Psoas muscle (tissue), 8 donors: Measurements from ENCODE around the gene ZNF440. TPM values are rescaled to one million over a fixed set of nuclear protein-coding genes. Genes with fewer than 3 reads are reported as not detected.
A peak's percentile ranks its signal among the peaks of the same experiment; 100 is the strongest.
"Not testable (repeated sequence)": the region's sequence is repeated elsewhere in the genome, so short reads cannot be mapped to it uniquely, and the experiment has no call there.

ENCODE experiments used
- ATAC-seq, 4 donors: fragments of 200-7000 bp; cut with Tn5 transposase; one replicate each; pipeline ENCODE4 v1.9.1; 2020; ENCODE audit warnings: moderate library complexity in 3 of 4, mild to moderate bottlenecking in 2 of 4
- DNase-seq, 2 donors: peaks; one replicate each; pipeline ENCODE4 v3.0.0-alpha.2; 2020
- H3K27ac ChIP-seq: fragments of 200-600 bp; one replicate; pipeline ENCODE4 v1.8.0; 2022
- H3K27me3 ChIP-seq, 3 donors: fragments of 200-600 bp in 1 of 3; one replicate each; pipeline versions ENCODE4 v1.6.1 to v1.8.0; 2013 to 2022; ENCODE audit warnings: low read length in 2 of 3, mild to moderate bottlenecking in 2 of 3, moderate library complexity in 1 of 3; ENCODE audit not compliant: insufficient read depth in 3 of 3
- H3K36me3 ChIP-seq, 2 donors: fragments of 200-600 bp in 1 of 2; one replicate each; pipeline versions ENCODE4 v1.6.1 to v1.8.0; 2013 to 2022; ENCODE audit warnings: low read depth in 1 of 2, mild to moderate bottlenecking in 1 of 2, moderate library complexity in 1 of 2; ENCODE audit not compliant: insufficient read depth in 1 of 2
- H3K4me1 ChIP-seq: fragments of 200-600 bp; one replicate; pipeline ENCODE4 v1.8.0; 2022
- H3K4me3 ChIP-seq: fragments of 200-600 bp; one replicate; pipeline ENCODE4 v1.8.0; 2022; ENCODE audit warnings: mild to moderate bottlenecking
- H3K9me3 ChIP-seq: fragments of 200-600 bp; one replicate; pipeline ENCODE4 v1.8.0; 2022
- WGBS, 3 donors: extraction: QIAGEN DNeasy Blood & Tissue Kit; methylation state at CpG; one replicate each; pipeline versions ENCODE4 v1.1.6 to v1.1.7; 2013; 5-methylcytosine and 5-hydroxymethylcytosine counted together
- intact Hi-C, 2 donors: fragments of 100-400 bp; cut with DNase I; formaldehyde crosslinking; loops; one replicate each; pipeline versions ENCODE4 v1.11.0 to v1.14.2; 2022
- polyA plus RNA-seq, 3 donors: library from polyadenylated mRNA; stranded (reverse); fragments of 200-250 nt; gene quantifications; one replicate each; pipeline ENCODE4 v1.2.3, GENCODE V29; 2013
- total RNA-seq, 4 donors: library from RNA; stranded (reverse); fragmentation: NEBNext Ultra II Directional in 2 of 4; extraction: Animal tissue kit (Norgen Biotek cat#: 25700) in 2 of 4; gene quantifications; one replicate each; pipeline versions ENCODE4 v1.2.1 to v1.2.4, GENCODE V29; 2021 to 2023
- TF ChIP-seq, protein P1 (sequence below): fragments of 200-600 bp; IDR thresholded peaks from one replicate; pipeline ENCODE4 v1.8.0; 2022; ENCODE audit warnings: antibody characterized with exemption
- donor health status: healthy with polysubstance abuse.
- donor health status: DM: no; HTN: no; CAD: no; lungs with moderate emphysema.
- donor health status: Bipolar disorder and iron deficiency.
- donor health status: healthy.
- donor health status: DM: yes; HTN: yes; CAD: no.
- donor health status: DM: no; HTN: no; CAD: no.
- donor health status: DM: no; HTN: no; CAD: no.
- donor health status: DM: yes; HTN: yes; CAD: no.

The ZNF440 gene
- total and polyA plus RNA-seq, 7 donors, result 1.1 to 5.0 (median 3.5) TPM

DNA sequence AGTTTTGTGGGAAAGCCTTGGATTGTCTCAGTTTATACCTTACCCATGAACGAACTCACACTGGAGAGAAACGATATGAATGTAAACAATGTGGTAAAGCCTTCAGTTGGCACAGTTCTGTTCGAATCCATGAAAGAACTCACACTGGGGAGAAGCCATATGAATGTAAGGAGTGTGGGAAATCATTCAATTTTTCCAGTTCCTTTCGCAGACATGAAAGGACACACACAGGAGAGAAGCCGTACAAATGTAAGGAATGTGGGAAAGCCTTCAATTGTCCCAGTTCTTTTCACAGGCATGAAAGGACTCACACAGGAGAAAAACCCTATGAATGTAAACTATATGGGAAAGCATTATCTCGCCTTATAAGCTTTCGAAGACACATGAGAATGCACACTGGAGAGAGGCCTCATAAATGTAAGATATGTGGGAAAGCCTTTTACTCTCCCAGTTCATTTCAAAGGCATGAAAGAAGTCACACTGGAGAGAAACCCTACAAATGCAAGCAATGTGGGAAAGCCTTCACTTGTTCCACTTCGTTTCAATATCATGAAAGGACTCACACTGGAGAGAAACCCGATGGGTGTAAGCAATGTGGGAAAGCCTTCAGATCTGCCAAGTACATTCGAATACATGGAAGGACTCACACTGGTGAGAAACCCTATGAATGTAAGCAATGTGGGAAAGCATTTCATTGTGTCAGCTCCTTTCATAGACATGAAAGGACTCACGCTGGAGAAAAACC, 7.5 kb upstream of the ZNF440 start:
- no peaks in the 10 kb centered on the region for H3K4me1 ChIP-seq
- WGBS, 3 donors, result 92 to 96% (median 94%) methylated on average over 11 of the region's 11 CpGs
- H3K4me3 ChIP-seq, result no peak overlapping the region
- DNase-seq (no peak), ATAC-seq (no peak)
- intact Hi-C loops, result no loop called here
- TF ChIP-seq, protein P1, sequence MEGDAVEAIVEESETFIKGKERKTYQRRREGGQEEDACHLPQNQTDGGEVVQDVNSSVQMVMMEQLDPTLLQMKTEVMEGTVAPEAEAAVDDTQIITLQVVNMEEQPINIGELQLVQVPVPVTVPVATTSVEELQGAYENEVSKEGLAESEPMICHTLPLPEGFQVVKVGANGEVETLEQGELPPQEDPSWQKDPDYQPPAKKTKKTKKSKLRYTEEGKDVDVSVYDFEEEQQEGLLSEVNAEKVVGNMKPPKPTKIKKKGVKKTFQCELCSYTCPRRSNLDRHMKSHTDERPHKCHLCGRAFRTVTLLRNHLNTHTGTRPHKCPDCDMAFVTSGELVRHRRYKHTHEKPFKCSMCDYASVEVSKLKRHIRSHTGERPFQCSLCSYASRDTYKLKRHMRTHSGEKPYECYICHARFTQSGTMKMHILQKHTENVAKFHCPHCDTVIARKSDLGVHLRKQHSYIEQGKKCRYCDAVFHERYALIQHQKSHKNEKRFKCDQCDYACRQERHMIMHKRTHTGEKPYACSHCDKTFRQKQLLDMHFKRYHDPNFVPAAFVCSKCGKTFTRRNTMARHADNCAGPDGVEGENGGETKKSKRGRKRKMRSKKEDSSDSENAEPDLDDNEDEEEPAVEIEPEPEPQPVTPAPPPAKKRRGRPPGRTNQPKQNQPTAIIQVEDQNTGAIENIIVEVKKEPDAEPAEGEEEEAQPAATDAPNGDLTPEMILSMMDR, result no peak
- H3K9me3 ChIP-seq, result peaks cover 47% of the 10 kb centered on the region
- no peaks in the 10 kb centered on the region for H3K27me3 ChIP-seq
- H3K27ac ChIP-seq, result no peak overlapping the region
- H3K36me3 ChIP-seq, result peaks cover 6 to 32% of the 10 kb centered on the region in 2 donors

DNA sequence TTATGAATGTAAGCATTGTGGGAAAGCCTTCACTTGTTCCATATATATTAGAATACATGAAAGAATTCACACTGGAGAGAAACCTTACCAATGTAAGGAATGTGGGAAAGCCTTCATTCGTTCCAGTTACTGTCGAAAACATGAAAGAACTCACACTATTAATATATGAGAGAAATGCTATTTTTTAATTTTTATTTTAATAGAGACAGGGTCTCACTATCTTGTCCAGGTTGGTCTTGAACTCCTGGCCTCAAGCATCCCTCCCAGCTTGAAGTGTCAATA, 7.0 kb upstream of the ZNF440 start:
- H3K27ac ChIP-seq, result no peak overlapping the region
- peaks cover 6 to 32% of the 10 kb centered on the region in 2 donors for H3K36me3 ChIP-seq
- TF ChIP-seq, protein P1, result no peak
- no peaks in the 10 kb centered on the region for H3K4me1 ChIP-seq
- H3K27me3 ChIP-seq, result no peaks in the 10 kb centered on the region
- DNase-seq (no peak), ATAC-seq (no peak)
- intact Hi-C loops, result no loop called here
- 88 to 98% (median 96%) methylated on average over 2 of the region's 2 CpGs for WGBS, 3 donors
- peaks cover 47% of the 10 kb centered on the region for H3K9me3 ChIP-seq
- no peak overlapping the region for H3K4me3 ChIP-seq

DNA sequence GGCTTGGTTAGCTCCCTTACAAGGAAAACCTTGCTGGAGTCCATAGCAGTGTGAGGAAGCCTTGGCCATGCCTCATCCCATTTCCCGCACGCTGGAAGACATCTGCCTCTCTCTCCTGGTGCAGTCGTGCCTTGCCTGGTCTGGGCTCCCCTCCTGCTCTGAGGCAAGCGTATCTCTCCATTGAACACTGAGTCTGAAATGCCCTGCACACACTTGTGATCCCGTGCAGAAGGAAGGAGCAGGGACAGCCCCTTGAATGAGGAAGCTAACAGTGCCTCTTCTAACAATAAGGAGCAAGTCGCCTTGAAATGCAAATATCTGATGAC, 407 bp upstream of the ZNF440 start:
- ATAC-seq (peak; percentile 3 to 36 (median 14)), DNase-seq (peak in 1 of 2 donors; percentile 49)
- H3K4me3 ChIP-seq, result peak overlapping the region; percentile 93
- 0 to 2% (median 1%) methylated on average over 6 of the region's 6 CpGs for WGBS, 3 donors
- intact Hi-C loops, result no loop called here
- H3K36me3 ChIP-seq, result peaks cover 0 to 6% of the 10 kb centered on the region in 2 donors
- peaks cover 6% of the 10 kb centered on the region for H3K9me3 ChIP-seq
- H3K27me3 ChIP-seq, result no peaks in the 10 kb centered on the region
- TF ChIP-seq, protein P1, result no peak
- peak overlapping the region; percentile 91 for H3K27ac ChIP-seq
- peaks cover 4% of the 10 kb centered on the region for H3K4me1 ChIP-seq

DNA sequence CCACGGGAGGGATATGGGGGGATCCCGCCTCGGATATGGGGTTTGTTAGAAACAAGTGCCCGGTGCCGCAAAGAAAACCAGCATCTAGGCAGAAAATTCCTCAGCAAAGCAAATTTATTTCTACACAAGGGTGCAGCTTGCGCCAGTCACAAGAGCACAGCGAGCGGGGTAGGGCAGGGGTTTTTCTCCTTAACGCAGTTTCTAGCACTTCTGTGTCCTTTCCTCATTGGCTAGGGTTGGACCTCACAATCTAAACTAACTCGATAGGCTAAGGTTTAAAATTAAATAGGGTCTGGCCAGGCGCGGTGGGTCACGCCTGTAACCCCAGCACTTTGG, 595 bp downstream of the ZNF440 start:
- Histone ChIP-seq H3K4me1 (peaks cover 4% of the 10 kb centered on the region), H3K27me3 (no peaks in the 10 kb centered on the region), H3K36me3 (peaks cover 0 to 12% of the 10 kb centered on the region in 2 donors), H3K27ac (peak overlapping the region; percentile 91), H3K9me3 (no peaks in the 10 kb centered on the region), H3K4me3 (peak overlapping the region; percentile 93)
- intact Hi-C loops, result no loop called here
- ATAC-seq, result peak; percentile 15 to 43 (median 28)
- DNase-seq, result no peak
- WGBS, 3 donors, result 8 to 12% (median 12%) methylated on average over 13 of the region's 13 CpGs
- TF ChIP-seq, protein P1, result no peak

DNA sequence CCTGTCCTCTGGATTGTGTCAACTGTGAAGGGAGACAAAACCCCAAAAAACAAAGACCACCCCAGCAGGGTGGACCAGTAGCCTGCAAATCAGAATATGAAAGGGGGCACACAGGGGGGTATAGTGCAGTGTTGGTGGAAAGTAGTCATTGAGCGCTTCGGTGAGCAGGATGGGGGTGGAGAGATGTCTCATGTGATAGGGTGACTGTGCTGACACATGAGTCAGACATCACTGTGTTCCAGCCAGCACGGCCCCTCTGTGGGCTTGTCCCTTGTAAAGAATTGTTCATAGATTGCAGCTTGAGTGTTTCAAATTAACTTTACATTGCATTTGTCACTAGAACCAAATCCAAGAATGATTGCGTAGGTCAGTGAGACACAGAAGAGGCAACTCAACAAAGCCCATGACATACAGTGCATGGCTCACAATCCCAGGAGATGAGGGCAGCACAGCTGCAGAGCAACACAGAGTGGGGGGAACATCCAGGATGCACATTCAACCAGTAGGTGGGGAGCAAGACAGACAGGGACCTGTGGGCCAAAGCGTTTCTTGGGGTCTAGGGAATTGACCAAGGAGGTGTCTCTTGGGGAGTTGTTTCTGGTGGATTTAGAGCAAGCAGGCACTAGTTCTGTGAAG, 7.5 kb downstream of the ZNF440 start:
- intact Hi-C loops, result no loop called here
- Histone ChIP-seq H3K27ac (no peak overlapping the region), H3K4me3 (no peak overlapping the region), H3K27me3 (no peaks in the 10 kb centered on the region), H3K4me1 (no peaks in the 10 kb centered on the region), H3K9me3 (no peaks in the 10 kb centered on the region), H3K36me3 (peaks cover 2 to 17% of the 10 kb centered on the region in 2 donors)
- DNase-seq, result no peak
- TF ChIP-seq, protein P1, result no peak
- no peak for ATAC-seq
- 86 to 92% (median 91%) methylated on average over 5 of the region's 5 CpGs for WGBS, 3 donors

DNA sequence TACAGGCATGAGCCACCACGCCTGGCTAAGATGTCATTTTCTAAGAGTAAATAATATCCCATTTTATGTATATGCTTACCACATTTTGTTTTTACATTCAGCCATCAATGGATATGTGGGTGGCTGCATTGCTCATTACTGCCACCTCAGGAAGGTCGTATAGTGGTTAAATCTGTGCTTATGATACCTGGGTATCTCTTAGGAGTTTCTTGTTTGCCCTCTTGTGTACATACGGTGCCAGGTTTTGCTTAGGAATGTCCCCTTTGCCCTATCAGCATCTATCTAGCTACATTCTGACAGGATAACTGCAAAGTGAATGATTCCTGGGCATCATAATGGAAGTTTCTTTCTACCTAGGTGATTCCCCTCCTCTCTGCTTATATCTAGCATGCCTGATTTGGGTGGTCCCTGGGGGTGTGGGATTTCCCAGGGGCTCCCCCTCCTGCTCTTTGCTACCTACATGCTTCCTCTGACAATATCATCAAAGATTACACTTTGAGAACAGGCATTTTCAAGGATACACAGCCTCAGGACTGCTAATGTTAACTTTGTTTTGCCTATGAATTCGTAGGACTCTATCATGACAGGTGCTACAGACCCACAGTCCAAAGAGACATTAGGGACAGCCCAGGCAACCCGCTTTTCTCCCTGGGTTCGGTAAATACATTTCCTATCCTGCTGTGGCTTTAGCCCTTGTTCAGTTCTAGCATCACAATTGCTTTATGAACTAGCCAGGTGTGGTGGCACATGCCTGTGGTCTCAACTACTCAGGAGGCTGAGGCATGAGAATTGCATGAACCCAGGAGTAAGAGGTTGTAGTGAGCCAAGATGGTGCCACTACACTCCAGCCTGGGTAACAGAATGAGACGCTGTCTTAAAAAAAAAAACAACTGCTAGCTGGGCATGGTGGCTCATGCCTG, 15.1 kb downstream of the ZNF440 start:
- ATAC-seq, DNase-seq, H3K4me3 ChIP-seq, intact Hi-C loops, H3K27ac ChIP-seq, H3K27me3 ChIP-seq, H3K4me1 ChIP-seq: not testable (repeated sequence)
- Histone ChIP-seq H3K36me3 (peaks cover 26 to 48% of the 10 kb centered on the region in 2 donors), H3K9me3 (peaks cover 33% of the 10 kb centered on the region)
- WGBS, 3 donors, result 92 to 96% (median 93%) methylated on average over 7 of the region's 7 CpGs
